BJ (cell line): ENCODE results near the gene WDR81. TPM values are rescaled to one million over a fixed set of nuclear protein-coding genes. Genes with fewer than 3 reads are reported as not detected.

Experiments
- CTCF ChIA-PET: fragments of 350-600 bp; formaldehyde crosslinking; extraction: SDS; loops from one replicate; lab custom pipeline; 2021; ENCODE audit warnings: antibody characterized with exemption, inconsistent platforms; lab: Yijun Ruan, JAX
- POLR2A ChIA-PET: fragments of 300-600 bp; sonication (Branson Sonifier 250); formaldehyde crosslinking; extraction: SDS; loops from one replicate; lab custom pipeline; 2021; ENCODE audit warnings: antibody characterized with exemption; lab: Charles Lee
- DNase-seq: peaks from one replicate; pipeline ENCODE4 v3.0.0-alpha.2; 2011; ENCODE audit warnings: low read depth
- H3K27me3 ChIP-seq: 2 replicates; pipeline ENCODE4 v1.6.0; 2011; ENCODE audit warnings: low read length; ENCODE audit not compliant: control insufficient read depth, insufficient read depth
- H3K36me3 ChIP-seq: 2 replicates; pipeline ENCODE4 v1.5.1; 2011; ENCODE audit warnings: low read length; ENCODE audit not compliant: control insufficient read depth, insufficient read depth
- H3K4me3 ChIP-seq: 2 replicates; pipeline ENCODE4 v1.5.1; 2011; ENCODE audit warnings: low read depth, mild to moderate bottlenecking, control low read depth, low read length
- polyA plus RNA-seq: library from polyadenylated mRNA; depleted of rRNA; stranded (reverse); fragments of >200 nt; gene quantifications from 2 replicates; pipeline ENCODE4 v1.2.3, GENCODE V29; 2011
- TF ChIP-seq, protein P1 (sequence below): IDR thresholded peaks from 2 replicates; pipeline ENCODE4 v1.5.1; 2011; ENCODE audit warnings: low read depth, mild to moderate bottlenecking, control low read depth, inconsistent platforms, low read length, moderate library complexity; ENCODE audit not compliant: insufficient read depth

WDR81 gene
- polyA plus RNA-seq, 1 experiment = 4.8 TPM

DNA sequence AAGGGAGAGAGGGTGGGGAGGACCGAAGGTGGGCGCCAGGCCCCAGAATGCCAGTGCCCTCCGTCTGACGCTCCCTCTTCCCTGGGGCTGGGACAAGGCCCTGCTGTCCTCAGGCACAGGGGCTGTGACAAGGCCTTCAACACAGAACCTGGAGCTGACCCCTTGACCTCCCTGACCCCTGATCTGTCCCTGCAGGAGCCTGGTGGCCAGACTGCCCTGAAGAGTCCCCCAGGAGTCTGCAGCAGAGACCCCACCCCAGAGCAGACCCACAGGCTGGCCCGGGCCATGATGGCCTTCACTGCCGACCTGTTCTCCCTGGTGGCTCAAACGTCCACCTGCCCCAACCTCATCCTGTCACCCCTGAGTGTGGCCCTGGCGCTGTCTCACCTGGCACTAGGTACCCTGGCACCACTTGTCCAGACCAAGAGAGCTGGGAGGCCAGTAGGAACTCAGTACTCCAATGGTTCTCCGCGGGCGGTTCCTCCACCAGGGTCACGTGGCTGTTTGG, 21.1 kb downstream of the WDR81 start:
- ChIA-PET POLR2A (no interaction called here), CTCF (no interaction called here)

DNA sequence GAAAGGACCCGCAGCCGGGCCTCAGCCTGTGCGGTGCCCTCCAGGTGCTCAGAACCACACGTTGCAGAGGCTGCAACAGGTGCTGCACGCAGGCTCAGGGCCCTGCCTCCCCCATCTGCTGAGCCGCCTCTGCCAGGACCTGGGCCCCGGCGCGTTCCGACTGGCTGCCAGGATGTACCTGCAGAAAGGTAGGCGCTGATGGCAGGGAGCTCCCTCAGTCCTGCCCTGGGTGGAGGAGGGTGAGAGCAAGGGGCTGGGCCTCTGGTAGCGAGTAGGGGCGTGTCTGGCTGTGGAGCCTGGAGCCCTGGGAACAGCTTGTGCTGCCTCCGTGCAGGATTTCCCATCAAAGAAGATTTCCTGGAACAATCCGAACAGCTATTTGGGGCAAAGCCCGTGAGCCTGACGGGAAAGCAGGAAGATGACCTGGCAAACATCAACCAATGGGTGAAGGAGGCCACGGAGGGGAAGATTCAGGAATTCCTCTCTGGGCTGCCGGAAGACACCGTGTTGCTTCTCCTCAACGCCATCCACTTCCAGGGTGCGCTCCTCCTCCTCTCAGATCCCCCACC, 22.6 kb downstream of the WDR81 start:
- CTCF ChIA-PET = interaction anchor here (0.6 kb wide), 1 partner anchor 17 kb away, joined by 3 read pairs; no protein-coding TSS in a partner anchor
- Histone ChIP-seq H3K27me3 (no peaks in the 10 kb centered on the region), H3K4me3 (no peak overlapping the region), H3K36me3 (no peaks in the 10 kb centered on the region)
- DNase-seq = no peak
- TF ChIP-seq, protein P1, sequence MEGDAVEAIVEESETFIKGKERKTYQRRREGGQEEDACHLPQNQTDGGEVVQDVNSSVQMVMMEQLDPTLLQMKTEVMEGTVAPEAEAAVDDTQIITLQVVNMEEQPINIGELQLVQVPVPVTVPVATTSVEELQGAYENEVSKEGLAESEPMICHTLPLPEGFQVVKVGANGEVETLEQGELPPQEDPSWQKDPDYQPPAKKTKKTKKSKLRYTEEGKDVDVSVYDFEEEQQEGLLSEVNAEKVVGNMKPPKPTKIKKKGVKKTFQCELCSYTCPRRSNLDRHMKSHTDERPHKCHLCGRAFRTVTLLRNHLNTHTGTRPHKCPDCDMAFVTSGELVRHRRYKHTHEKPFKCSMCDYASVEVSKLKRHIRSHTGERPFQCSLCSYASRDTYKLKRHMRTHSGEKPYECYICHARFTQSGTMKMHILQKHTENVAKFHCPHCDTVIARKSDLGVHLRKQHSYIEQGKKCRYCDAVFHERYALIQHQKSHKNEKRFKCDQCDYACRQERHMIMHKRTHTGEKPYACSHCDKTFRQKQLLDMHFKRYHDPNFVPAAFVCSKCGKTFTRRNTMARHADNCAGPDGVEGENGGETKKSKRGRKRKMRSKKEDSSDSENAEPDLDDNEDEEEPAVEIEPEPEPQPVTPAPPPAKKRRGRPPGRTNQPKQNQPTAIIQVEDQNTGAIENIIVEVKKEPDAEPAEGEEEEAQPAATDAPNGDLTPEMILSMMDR = no peak
- POLR2A ChIA-PET = no interaction called here

More for the DNA sequence above, 21.1 kb downstream of the WDR81 start:
- TF ChIP-seq, protein P1 = no peak
- H3K4me3 ChIP-seq = no peak overlapping the region
- no peaks in the 10 kb centered on the region for H3K27me3 ChIP-seq
- no peaks in the 10 kb centered on the region for H3K36me3 ChIP-seq
- no peak for DNase-seq

DNA sequence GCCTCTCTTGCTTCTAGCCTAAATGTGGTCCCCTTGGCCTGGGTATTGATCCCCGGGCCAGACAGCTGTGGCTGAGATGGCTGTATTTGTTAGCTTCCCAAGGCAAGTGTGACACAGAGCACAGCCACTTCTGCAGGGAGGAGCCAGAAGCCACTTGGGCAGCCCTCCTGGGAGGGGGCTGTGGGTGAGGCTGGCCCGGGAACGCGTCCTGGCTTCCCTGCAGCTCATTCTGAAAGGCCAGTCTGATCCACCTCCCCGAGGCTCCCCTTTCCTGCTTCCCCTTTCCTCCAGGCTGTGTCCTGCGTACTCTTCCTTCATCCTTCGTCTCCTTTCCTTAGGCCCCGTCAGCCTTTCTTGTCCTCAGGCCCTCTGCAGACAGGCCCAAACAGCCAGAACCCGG, 26.1 kb downstream of the WDR81 start:
- ChIA-PET POLR2A (interaction anchor here (0.7 kb wide), 1 partner anchor 12 kb away, joined by 3 read pairs; no protein-coding TSS in a partner anchor), CTCF (no interaction called here)
- Histone ChIP-seq H3K36me3 (no peaks in the 10 kb centered on the region), H3K4me3 (no peak overlapping the region), H3K27me3 (no peaks in the 10 kb centered on the region; the same call in 1 of the 2 replicates)
- TF ChIP-seq, protein P1 = no peak
- DNase-seq = no peak

DNA sequence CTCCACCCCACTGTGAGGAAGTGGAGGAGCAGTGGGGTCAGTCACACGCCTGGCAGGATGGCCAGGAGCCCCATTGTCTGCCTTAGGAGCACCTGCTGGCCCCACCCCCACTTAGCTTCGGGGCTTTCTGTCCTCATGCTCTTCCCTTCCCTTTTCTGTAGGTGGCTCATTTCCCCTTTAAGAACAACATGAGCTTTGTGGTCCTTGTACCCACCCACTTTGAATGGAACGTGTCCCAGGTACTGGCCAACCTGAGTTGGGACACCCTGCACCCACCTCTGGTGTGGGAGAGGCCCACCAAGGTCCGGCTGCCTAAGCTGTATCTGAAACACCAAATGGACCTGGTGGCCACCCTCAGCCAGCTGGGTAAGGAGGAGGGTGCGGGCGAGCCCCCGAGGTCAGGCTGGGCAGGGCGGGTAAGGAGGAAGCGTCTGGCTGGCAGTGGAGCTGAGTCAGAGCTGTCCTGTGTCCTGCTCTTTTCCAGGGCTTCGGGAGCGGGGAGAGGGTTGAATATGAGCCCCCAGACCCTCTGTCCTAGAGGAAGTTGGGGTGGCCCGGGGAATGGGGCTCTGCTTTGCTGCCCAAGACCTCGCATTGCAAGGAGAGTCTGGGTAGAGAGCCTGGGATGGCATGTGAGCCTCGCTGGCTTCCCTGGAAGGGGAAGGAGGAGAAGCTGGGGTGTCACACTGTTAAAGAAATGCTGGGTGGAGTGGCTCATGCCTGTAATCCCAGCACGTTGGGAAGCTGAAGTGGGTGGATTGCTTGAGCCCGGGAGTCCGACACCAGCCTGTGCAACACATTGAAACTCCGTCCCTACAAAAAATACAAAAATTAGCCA, 28.1 kb downstream of the WDR81 start:
- no peak for DNase-seq
- POLR2A ChIA-PET = no interaction called here
- H3K27me3 ChIP-seq = no peaks in the 10 kb centered on the region; the same call in 1 of the 2 replicates
- TF ChIP-seq, protein P1 = no peak
- H3K4me3 ChIP-seq = no peak overlapping the region
- H3K36me3 ChIP-seq = no peaks in the 10 kb centered on the region
- CTCF ChIA-PET = interaction anchor here (1.0 to 1.4 kb wide), 2 partner anchors 9 to 83 kb away, joined by 3 to 4 read pairs; partner anchors contain the start of gene SERPINF1
